Measurements from ENCODE around the gene CES5A. TPM values are rescaled to one million over a fixed set of nuclear protein-coding genes. Genes with fewer than 3 reads are reported as not detected.

The CES5A gene
- total and polyA plus RNA-seq, 2 of the 8 experiments (the other 6 are each of a cell fraction or from before 2014, with no cell fraction given), result not detected

GRCh38 chr16:55842369-55843104 lies 32.6 kb downstream of the CES5A start:
- peak; percentile 88 for TF ChIP-seq RAD21 (IDR thresholded peaks at IDR 0.05 in 1 of 2, conservative IDR thresholded peaks at IDR 0.05 in 1 of 2; ENCODE audit: low read depth in 2 of 2, low read length in 2 of 2)
- no peak for TF ChIP-seq SP4 (IDR thresholded peaks at IDR 0.05; ENCODE audit: low read length)
- TF ChIP-seq CTCF (IDR thresholded peaks at IDR 0.05; ENCODE audit: control extremely low read depth in 1 of 3, insufficient read depth in 1 of 3, low read depth in 1 of 3, low read length in 3 of 3), result peak in 2 of 3 experiments; percentile 60 to 70; a peak in 3 of 4 replicates
- H2BK5ac ChIP-seq (ENCODE audit: low read depth, low read length), result no peak overlapping the region
- no peak overlapping the region for H3K18ac ChIP-seq (ENCODE audit: extremely low read depth, low read length)
- H3K36me3 ChIP-seq (ENCODE audit: control insufficient read depth in 2 of 4, insufficient read depth in 4 of 4, low read length in 3 of 4), result no peaks in the 10 kb centered on the region
- no peak overlapping the region for H2AFZ ChIP-seq (ENCODE audit: low read length)
- H3K23me2 ChIP-seq (ENCODE audit: low read depth, low read length), result no peaks in the 10 kb centered on the region
- no peak overlapping the region for H4K91ac ChIP-seq (replicated peaks; ENCODE audit: insufficient read length, low read length)
- 61% methylated on average over 11 of the region's 11 CpGs; no CpG with 5 or more reads in 1 of the 2 experiments for WGBS, 2 experiments (ENCODE audit: extremely low coverage in 1 of 2, insufficient coverage in 1 of 2, insufficient read length in 1 of 2, insufficient replicate concordance in 2 of 2, low coverage in 1 of 2, low lambda C conversion rate in 2 of 2, missing lambda C conversion rate in 1 of 2)
- no peak overlapping the region for H3K9ac ChIP-seq (replicated peaks in 1 of 4; ENCODE audit: extremely low read depth in 1 of 4, low read depth in 3 of 4, low read length in 3 of 4)
- no peak overlapping the region for H3K4me2 ChIP-seq (ENCODE audit: insufficient read depth in 1 of 2, low read depth in 2 of 2, low read length in 2 of 2)
- no peaks in the 10 kb centered on the region for H4K20me1 ChIP-seq (replicated peaks in 1 of 2; ENCODE audit: control insufficient read depth in 1 of 2, insufficient read depth in 2 of 2, low read length in 2 of 2)
- no peak overlapping the region for H3K14ac ChIP-seq (ENCODE audit: insufficient read length)
- H3K79me1 ChIP-seq (ENCODE audit: low read depth, low read length), result no peaks in the 10 kb centered on the region
- CTCF ChIA-PET (ENCODE audit: partially characterized antibody), result interaction anchor here (0.6 to 4.8 kb wide), 19 partner anchors 9 to 383 kb away, joined by 3 to 114 read pairs (median 4); partner anchors contain the start of gene CES1
- no peak overlapping the region for H3K4ac ChIP-seq (replicated peaks; ENCODE audit: insufficient read length, low read depth, low read length)
- no peak overlapping the region for H3K4me3 ChIP-seq (ENCODE audit: extremely low read depth in 1 of 4, insufficient read depth in 2 of 4, low read depth in 3 of 4, low read length in 4 of 4)
- no peak overlapping the region for H3K27ac ChIP-seq (ENCODE audit: low read depth, low read length)
- FAIRE-seq, result peak; percentile 39
- DNase-seq (ENCODE audit: low read depth in 1 of 2, low spot score in 2 of 2), result peak in 1 of 2 experiments; percentile 43
- no peak overlapping the region for H4K8ac ChIP-seq (ENCODE audit: extremely low read depth, insufficient read depth, low read length)
- no peak overlapping the region for H3K56ac ChIP-seq (replicated peaks; ENCODE audit: insufficient read length, low read depth, low read length)
- H2BK20ac ChIP-seq (ENCODE audit: low read length), result no peak overlapping the region
- H2BK12ac ChIP-seq (ENCODE audit: low read depth, low read length), result no peak overlapping the region
- no peak overlapping the region for H2BK120ac ChIP-seq (replicated peaks; ENCODE audit: low read depth, low read length)
- H4K5ac ChIP-seq (ENCODE audit: insufficient read length, low read depth, low read length), result no peak overlapping the region
- no peaks in the 10 kb centered on the region for H3K4me1 ChIP-seq (replicated peaks in 1 of 4; ENCODE audit: control insufficient read depth in 3 of 4, insufficient read depth in 4 of 4, low read length in 3 of 4)
- POLR2A ChIA-PET (ENCODE audit: partially characterized antibody), result interaction anchor here (0.6 kb wide), 1 partner anchor 405 kb away, joined by 3 read pairs; no protein-coding TSS in a partner anchor
- no peak overlapping the region for H3K23ac ChIP-seq (ENCODE audit: insufficient read length)
- H2AK5ac ChIP-seq (ENCODE audit: low read depth, low read length), result no peak overlapping the region
- no peaks in the 10 kb centered on the region for H3K9me3 ChIP-seq (ENCODE audit: insufficient read depth in 2 of 2, low read depth in 1 of 2, low read length in 1 of 2)
- no peaks in the 10 kb centered on the region for H3K79me2 ChIP-seq (ENCODE audit: control insufficient read depth in 1 of 2, insufficient read depth in 2 of 2, low read length in 2 of 2)
- H2BK15ac ChIP-seq (ENCODE audit: low read length), result no peak overlapping the region
- no peaks in the 10 kb centered on the region for H3K27me3 ChIP-seq (replicated peaks in 1 of 4; ENCODE audit: control insufficient read depth in 3 of 4, extremely low read depth in 1 of 4, insufficient read depth in 3 of 4, low read length in 3 of 4)

Data from H1 (cell line).